GM21737 (cell line): ENCODE results near the gene ARHGDIB.

Experiments
- ATAC-seq: cut with Tn5 transposase; IDR thresholded peaks from one replicate; pipeline ENCODE4 v1.9.1; 2021; ENCODE audit warnings: mild to moderate bottlenecking, moderate library complexity; ENCODE audit not compliant: unreplicated experiment

The ARHGDIB gene

DNA sequence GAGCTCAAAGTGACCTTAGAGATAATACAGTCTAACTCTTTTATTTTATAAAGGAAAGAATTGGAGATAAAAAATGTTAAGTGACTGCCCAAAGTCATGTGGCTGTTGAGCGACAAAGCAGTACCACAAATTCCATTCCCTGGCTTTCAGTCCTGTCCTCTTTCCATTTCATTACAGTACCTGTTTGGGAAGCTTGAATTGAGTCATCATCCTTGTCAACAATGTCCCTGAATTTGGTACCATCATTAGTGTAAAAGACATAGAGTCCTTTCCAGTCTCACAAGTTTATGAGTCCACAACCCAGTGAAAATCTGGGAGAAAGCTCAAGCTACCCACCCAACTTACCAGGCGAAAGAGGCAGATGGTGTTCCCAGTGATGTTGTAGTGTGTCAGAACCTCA is 26.9 kb downstream of the ARHGDIB start:
- no peak for ATAC-seq

DNA sequence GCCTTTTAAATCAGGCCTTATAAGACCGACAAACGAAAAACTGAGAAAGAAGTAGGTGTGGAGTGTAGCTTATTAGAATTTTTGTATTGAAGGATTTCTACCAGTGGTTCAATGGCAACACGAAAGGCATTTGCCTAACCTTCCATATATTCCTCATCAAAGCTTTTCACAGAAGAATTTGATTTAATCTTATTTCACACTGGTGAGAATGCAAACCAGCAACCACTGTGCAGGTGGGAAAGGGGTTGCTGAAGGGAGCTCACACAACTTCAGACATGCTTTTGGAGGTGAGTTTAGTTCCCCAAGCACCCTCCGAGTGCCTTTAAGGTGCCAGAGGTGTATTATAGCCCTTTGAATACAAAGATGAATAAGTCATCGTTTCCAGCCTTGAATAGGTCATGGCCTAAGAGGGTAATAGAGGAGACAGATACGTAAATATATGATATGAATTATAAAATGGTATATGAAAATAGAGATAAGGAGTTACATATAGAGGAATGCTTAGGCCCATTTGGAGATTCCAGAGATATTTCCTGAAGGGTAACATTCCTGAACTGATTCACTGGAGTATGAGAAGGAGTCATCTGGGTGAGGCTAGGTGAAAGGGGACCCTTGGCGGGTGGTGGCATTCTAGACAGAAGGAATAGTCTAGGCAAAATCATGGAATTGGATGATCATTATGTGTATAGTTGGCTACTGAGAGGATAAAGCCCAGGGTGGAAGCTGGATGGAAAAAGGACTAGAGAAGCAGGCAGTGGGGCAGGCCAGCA is 29.4 kb downstream of the ARHGDIB start:
- ATAC-seq = no peak

GRCh38 chr12:14931359-14931758 is 30.0 kb downstream of the ARHGDIB start:
- no peak for ATAC-seq

GRCh38 chr12:14930299-14930698 is 31.1 kb downstream of the ARHGDIB start:
- no peak for ATAC-seq

GRCh38 chr12:14928931-14929330 is 32.5 kb downstream of the ARHGDIB start:
- no peak for ATAC-seq

DNA sequence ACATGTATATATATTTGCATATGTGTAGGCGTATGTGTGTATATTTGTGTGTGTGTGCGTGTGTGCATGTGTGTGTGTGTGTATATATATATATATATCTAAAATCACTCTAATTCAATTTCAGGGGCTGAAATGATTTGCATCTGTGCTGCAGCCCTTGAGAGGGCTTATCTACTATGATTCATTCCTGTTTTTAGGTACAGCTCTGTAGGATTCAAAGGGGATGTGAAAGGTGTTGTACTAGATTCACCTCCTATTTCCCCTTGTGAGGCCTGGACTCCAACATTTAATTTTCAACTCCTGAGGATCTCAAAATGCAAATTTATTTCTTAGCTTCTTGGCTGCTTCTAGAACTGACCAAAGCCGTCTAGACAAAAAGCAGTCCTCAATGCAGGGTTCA is 34.1 kb downstream of the ARHGDIB start:
- no peak for ATAC-seq

GRCh38 chr12:14924541-14924940 is 36.9 kb downstream of the ARHGDIB start:
- ATAC-seq = no peak

GRCh38 chr12:14923944-14924343 is 37.5 kb downstream of the ARHGDIB start:
- ATAC-seq = no peak

DNA sequence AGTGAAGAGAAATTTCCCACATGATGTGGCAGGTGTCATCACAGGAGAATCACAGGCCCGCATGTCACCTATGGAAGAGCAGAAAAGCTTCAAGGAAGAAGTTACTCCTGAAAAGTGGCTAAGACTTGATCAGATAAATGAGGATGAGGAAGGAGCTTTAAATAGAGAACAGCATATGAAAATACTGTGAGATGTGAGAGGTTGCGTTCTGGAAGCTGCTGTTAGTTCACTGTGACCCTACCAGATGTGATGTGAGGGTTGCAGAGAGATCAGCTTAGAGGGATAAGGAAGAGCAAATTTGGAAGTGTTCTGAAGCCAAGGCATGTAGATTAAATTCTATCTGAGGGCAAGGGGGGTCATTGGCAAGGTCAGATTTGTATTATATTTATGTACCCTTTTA is 40.2 kb downstream of the ARHGDIB start:
- no peak for ATAC-seq

DNA sequence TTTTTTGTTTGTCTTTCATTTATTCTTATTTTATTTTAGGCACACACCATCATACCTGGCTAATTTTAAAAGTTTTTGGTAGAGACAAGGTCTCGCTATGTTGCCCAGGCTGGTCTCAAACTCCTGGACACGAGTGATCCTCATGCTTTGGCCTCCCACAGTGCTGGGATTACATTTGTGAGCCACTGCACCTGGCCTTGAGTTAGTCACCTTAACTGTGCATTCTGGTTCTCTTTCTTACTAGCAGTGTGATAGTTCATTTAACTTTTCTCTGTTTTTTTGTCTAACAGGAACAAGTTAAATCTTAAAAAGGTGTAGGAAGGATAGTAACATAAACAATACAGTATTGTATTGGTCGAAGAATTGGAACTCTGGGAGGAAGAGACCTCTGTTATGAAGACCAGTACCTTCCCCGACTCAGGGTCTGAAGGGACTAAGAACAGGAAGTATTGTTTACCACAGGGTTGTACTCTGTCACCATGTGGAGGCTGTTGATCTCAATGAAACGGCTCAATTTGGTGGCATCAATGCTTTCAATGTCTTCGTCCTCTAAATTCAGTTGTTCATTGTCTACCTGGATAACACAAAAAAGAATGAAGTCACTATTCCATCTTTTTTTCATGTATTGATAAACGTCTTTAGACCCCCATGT is 40.8 kb downstream of the ARHGDIB start:
- ATAC-seq = no peak

DNA sequence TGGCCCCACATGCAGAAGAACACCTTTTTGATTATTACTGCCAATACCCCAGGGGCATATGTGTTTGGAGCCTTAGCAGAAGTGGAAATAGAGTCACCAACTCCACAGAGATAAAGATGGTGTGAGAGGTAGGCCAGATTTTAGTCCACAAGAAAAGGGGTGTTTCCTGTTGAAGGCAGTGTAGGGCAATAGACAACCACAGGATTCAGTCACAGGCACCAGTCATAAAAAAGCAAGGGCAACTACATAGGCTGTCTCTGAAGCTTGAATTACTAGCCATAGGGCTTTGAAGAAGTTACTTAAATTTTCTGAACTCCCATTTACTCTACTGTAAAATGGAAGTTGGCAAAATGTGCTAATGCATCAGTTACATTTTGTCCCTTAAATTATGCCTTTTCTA is 41.9 kb downstream of the ARHGDIB start:
- ATAC-seq = no peak

DNA sequence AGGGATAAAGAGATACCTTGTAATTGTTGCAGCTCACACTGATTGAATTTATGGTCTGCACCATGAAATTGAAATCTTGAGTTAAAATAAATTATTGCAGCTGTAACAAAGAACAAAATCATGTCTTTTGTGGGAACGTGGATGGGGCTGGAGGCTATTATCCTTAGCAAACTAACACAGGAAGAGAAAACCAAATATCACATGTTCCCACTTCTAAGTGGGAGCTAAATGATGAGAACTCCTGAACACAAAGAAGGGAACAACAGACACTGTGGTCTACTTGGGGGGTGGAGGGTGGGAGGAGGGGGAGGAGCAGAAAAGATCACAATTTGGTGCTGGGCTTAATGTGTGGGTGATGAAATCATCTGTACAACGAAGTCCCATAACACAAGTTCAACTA is 45.7 kb downstream of the ARHGDIB start:
- ATAC-seq = no peak

DNA sequence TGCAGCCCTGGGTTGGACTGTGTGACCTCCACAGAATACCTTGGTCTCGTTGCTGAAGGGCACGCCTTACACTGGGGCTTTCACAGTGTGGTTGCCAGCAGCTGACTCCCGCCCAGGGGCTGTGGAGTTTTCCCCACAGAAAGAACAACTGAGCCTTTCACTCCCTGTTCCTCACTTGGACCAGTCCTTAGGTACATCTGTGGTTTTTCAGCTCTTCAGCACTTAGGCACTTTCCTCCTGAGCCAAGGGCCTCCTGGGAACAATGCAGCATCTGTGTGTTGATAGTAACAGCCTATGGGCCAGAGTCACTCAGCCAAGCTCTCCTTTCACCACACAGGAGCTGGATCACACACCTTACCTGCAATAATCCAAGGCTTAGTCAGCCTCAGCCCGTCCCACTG is 48.0 kb downstream of the ARHGDIB start:
- ATAC-seq = no peak

DNA sequence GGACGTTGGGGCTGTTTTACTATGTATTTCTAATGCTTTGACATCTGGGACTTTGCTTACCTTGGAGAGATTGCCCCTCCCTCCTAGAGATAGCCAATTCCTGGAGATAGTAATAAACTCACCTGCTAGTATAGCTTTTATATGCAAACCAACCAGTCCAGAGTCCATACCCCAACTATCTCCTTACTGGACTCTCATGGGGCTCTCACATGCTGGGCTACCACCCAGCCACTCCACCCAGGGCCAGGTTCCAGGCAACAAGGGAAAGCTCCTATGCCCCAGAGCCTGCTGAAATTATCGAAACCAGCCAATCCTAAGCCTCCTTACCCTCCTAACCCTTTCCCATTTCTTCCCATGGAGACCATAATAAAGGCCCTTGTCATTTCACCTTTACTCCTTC is 50.3 kb downstream of the ARHGDIB start:
- no peak for ATAC-seq

DNA sequence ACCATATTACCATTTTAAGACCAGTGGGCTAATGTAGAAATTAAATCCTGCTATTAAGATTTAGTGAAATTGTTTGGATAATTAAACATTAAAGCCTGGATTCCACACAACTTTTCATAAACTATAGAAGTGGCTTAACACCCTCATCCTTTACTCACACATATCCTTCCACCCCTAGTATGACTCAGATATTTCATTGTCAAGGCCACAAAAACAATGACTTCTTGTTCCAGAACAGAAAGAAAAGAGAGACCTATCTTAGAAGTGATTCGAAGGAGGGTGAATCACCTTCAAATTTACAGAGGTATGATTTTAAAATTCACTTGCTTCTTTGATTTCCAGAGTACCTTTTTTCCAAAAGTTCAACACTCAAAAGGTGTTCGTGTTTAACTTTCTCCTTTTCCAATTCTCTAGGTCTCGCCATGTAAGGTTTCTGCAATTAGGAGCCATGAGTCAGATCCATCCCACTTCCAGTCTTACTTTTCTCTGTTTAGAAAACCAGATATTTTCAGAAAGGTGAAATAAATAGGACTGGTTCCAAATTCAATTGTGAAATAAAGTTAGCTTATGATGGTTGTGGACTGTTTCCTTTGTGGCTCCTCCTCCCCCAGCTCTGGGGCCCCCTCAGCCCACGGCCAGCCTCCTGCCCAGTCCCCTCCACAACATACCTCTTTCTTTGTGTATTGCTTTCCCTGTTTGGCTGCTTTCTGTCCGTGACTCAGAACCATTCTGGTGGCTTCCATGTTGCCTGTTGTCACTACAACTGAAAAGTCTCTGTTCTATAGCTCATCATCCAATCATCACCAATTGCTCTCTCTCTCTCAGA is 51.1 kb downstream of the ARHGDIB start:
- no peak for ATAC-seq

DNA sequence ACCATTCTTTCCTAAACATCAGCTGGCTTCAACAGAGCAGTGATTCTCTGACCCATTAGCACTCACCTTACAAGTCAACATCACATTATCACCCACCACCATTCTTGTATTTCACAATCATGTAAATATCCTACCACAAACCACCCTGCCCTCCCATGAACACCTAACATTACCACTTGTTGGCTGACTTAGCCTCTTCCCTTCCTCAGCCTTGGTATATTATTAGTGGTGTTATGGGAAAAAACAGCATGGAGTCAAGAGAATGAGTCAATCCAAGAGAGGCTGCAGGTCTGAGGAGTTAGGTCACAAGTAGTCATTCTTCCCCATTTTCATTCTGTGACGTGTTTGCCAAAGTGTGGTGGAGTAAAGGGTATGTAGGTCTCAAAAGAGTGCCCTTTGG is 53.4 kb downstream of the ARHGDIB start:
- ATAC-seq = no peak

DNA sequence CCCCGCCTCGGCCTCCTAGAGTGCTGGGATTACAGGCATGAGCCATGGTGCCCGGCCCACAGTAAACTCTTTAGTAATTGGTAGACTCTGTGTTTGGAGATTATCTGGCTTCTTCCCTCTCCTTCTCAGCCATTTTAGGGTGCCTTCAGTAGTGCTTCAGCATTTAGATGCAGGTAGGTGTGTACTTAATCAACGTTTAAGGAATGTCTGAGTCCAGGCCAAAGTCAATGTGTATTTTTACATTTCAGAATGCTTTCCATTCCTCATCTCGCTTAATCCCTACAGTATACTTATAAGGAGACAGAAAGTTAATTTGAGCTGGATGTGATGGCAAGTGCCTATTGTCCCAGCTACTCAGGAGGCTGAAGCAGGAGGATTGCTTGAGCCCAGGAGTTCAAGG is 55.3 kb downstream of the ARHGDIB start:
- no peak for ATAC-seq

- no peak for ATAC-seq
Observed at GRCh38 chr12:14905269-14906004, 56.0 kb downstream of the ARHGDIB start.

DNA sequence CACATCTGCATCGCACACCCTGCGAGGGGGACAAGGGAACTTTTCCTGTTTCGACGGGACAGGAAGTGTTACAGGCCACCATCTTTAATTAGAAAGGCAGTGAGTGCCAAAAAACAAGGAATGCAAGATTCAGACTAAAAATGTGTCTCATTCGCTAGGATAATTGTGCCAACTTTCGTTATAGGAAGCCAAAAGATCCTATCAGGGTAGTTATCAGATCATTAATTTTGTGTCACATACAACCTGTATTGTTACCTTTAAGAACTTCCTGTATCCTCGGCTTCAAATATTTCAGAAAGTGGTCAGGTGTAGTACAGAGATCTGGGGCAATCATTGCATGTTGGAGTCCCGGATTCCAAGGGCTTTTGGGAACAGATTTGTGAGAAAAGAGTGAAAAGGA is 56.5 kb downstream of the ARHGDIB start:
- no peak for ATAC-seq

GRCh38 chr12:14903386-14904098 is 57.9 kb downstream of the ARHGDIB start:
- no peak for ATAC-seq

DNA sequence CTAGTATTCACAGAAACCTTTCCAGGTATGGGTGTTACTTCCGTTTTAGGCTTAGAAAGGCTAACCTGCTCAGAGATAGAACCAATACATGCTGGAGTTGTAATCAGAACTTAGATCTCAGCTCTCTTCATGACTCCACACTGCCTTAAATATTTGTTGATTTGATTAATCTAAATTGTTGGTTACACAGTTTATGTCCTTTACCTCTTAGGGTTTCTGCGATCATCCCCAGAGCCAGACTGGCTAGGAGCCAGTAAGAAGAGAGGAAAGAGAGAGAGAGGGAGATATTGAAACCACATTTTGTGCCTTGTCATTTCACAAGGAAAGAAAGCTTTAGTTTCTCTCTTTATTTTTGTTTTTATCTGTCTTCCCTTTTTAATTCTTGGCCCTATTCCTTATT is 58.9 kb downstream of the ARHGDIB start:
- no peak for ATAC-seq
